Stimulated activated CD4-positive, alpha-beta T cell treated with anti-CD3 and anti-CD28 coated beads, TNF-alpha, amount 100 ng/mL, for 1 hour (primary cell): Measurements from ENCODE around the gene MIB2.
A peak's percentile ranks its signal among the peaks of the same experiment; 100 is the strongest.
"Not testable (repeated sequence)": the region's sequence is repeated elsewhere in the genome, so short reads cannot be mapped to it uniquely, and the experiment has no call there.

Source experiments
- DNase-seq, 3 donors: peaks; one replicate each; pipeline ENCODE4 v3.0.0-alpha.2; 2020; ENCODE audit warnings: low read depth in 3 of 3, low spot score in 1 of 3

The MIB2 gene

GRCh38 chr1:1646326-1646725 lies 31.0 kb downstream of the MIB2 start:
- DNase-seq: not testable (repeated sequence)

GRCh38 chr1:1647567-1648241 lies 32.4 kb downstream of the MIB2 start:
- DNase-seq: not testable (repeated sequence)

GRCh38 chr1:1648265-1648664 lies 33.0 kb downstream of the MIB2 start:
- not testable (repeated sequence) for DNase-seq

- DNase-seq: peak; percentile 92 to 98 (median 96)
Measured at GRCh38 chr1:1658583-1659549, 43.6 kb downstream of the MIB2 start, which contains the start of gene CDK11B. TSS of gene CDK11B (minus strand) at chr1:1659004. CDS start at chr1:1657485, 1,519 bp downstream.

- not testable (repeated sequence) for DNase-seq
Measured at GRCh38 chr1:1662392-1662791, 47.1 kb downstream of the MIB2 start.

GRCh38 chr1:1662830-1663560 lies 47.7 kb downstream of the MIB2 start:
- not testable (repeated sequence) for DNase-seq

GRCh38 chr1:1664318-1664717 lies 49.0 kb downstream of the MIB2 start:
- DNase-seq: not testable (repeated sequence)

GRCh38 chr1:1664941-1665814 lies 49.9 kb downstream of the MIB2 start:
- DNase-seq: no peak

- DNase-seq: no peak
Measured at GRCh38 chr1:1665815-1666251, 50.5 kb downstream of the MIB2 start.

GRCh38 chr1:1666526-1666925 lies 51.2 kb downstream of the MIB2 start:
- no peak for DNase-seq

- DNase-seq: no peak
Measured at GRCh38 chr1:1669468-1670440, 54.5 kb downstream of the MIB2 start.

- no peak for DNase-seq
Measured at GRCh38 chr1:1670866-1671265, 55.6 kb downstream of the MIB2 start.

GRCh38 chr1:1671365-1672119 lies 56.2 kb downstream of the MIB2 start:
- DNase-seq: no peak

GRCh38 chr1:1672181-1672965 lies 57.1 kb downstream of the MIB2 start:
- no peak for DNase-seq

- DNase-seq: not testable (repeated sequence)
Measured at GRCh38 chr1:1674806-1675205, 59.5 kb downstream of the MIB2 start.

- not testable (repeated sequence) for DNase-seq
Measured at GRCh38 chr1:1675218-1675617, 59.9 kb downstream of the MIB2 start.

- not testable (repeated sequence) for DNase-seq
Measured at GRCh38 chr1:1676087-1676486, 60.8 kb downstream of the MIB2 start.
